Spleen (tissue), 11 donors: Measurements from ENCODE around the gene ADCY2. TPM values are rescaled to one million over a fixed set of nuclear protein-coding genes. Genes with fewer than 3 reads are reported as not detected.

ENCODE experiments used
- DNase-seq: peaks from one replicate; pipeline ENCODE4 v3.0.0-alpha.2; 2020
- H3K27ac ChIP-seq, 8 donors: fragments of 200-600 bp; sonication (generic) in 7 of 8; 1 replicate in 4 of 8; 2 replicates in 4 of 8; pipeline versions ENCODE4 v1.5.0 to v1.8.0; 2016 to 2021; ENCODE audit warnings: inconsistent platforms in 4 of 8, mild to moderate bottlenecking in 4 of 8, moderate library complexity in 1 of 8
- H3K27me3 ChIP-seq, 7 donors: fragments of 200-600 bp; sonication (generic) in 6 of 7; replicated peaks in 1 of 7; 1 replicate in 4 of 7; 2 replicates in 3 of 7; pipeline versions ENCODE4 v1.5.0 to v1.8.0; 2016 to 2021; ENCODE audit warnings: inconsistent platforms in 3 of 7, mild to moderate bottlenecking in 1 of 7
- H3K36me3 ChIP-seq, 6 donors: fragments of 200-600 bp; sonication (generic) in 5 of 6; 1 replicate in 4 of 6; 2 replicates in 2 of 6; pipeline versions ENCODE4 v1.5.0 to v1.8.0; 2016 to 2021; ENCODE audit warnings: inconsistent platforms in 2 of 6
- H3K4me1 ChIP-seq, 6 donors: fragments of 200-600 bp; sonication (generic) in 5 of 6; 1 replicate in 3 of 6; 2 replicates in 3 of 6; pipeline versions ENCODE4 v1.5.0 to v1.8.0; 2016 to 2021; ENCODE audit warnings: inconsistent platforms in 3 of 6
- H3K4me3 ChIP-seq, 8 donors: fragments of 200-600 bp; sonication (generic) in 7 of 8; 1 replicate in 4 of 8; 2 replicates in 4 of 8; pipeline versions ENCODE4 v1.5.0 to v1.8.0; 2016 to 2021; ENCODE audit warnings: inconsistent platforms in 4 of 8, mild to moderate bottlenecking in 4 of 8, moderate library complexity in 2 of 8
- H3K9me3 ChIP-seq, 8 donors: fragments of 200-600 bp; sonication (generic) in 7 of 8; 1 replicate in 4 of 8; 2 replicates in 4 of 8; pipeline versions ENCODE4 v1.5.0 to v1.8.0; 2016 to 2021; ENCODE audit warnings: inconsistent platforms in 4 of 8
- CTCF ChIP-seq, 11 experiments: fragments of 200-600 bp in 7 of 11; fragments of 450-650 bp in 4 of 11; sonication (generic) in 4 of 11; IDR thresholded peaks in 8 of 11; conservative IDR thresholded peaks in 3 of 11; 1 replicate in 7 of 11; 2 replicates in 4 of 11; pipeline versions ENCODE4 v1.4.0 to v1.8.0; 2016 to 2021; ENCODE audit warnings: antibody characterized with exemption in 11 of 11, inconsistent platforms in 4 of 11, mild to moderate bottlenecking in 1 of 11
- POLR2A ChIP-seq, 3 donors: fragments of 450-650 bp; IDR thresholded peaks; one replicate each; pipeline ENCODE4 v1.5.1; 2017; ENCODE audit warnings: antibody characterized with exemption in 3 of 3, mild to moderate bottlenecking in 1 of 3
- POLR2AphosphoS5 ChIP-seq, 3 donors: sonication (generic); formaldehyde crosslinking; IDR thresholded peaks; one replicate each; pipeline ENCODE4 v1.5.1; 2017; ENCODE audit warnings: antibody characterized with exemption in 3 of 3
- WGBS, 5 donors: extraction: QIAGEN DNeasy Blood & Tissue Kit in 3 of 5; methylation state at CpG; one replicate each; pipeline versions ENCODE4 v1.1.5 to v1.1.7; 2013 to 2018; 5-methylcytosine and 5-hydroxymethylcytosine counted together
- intact Hi-C: fragments of 100-400 bp; cut with DNase I; formaldehyde crosslinking; loops from one replicate; pipeline ENCODE4 v1.15.0; 2023; ENCODE audit warnings: low total_unique reads
- polyA plus RNA-seq, 3 donors: library from polyadenylated mRNA; stranded (reverse); fragments of 200-250 nt; gene quantifications; one replicate each; pipeline ENCODE4 v1.2.1, GENCODE V29; 2013
- total RNA-seq, 7 donors: library from RNA; depleted of rRNA in 3 of 7; stranded (reverse); fragments of >200 nt in 3 of 7; fragmentation: NEBNext Ultra II Directional in 4 of 7; extraction: Animal tissue kit (Norgen Biotek cat#: 25700) in 4 of 7; gene quantifications; one replicate each; pipeline versions ENCODE4 v1.1.0 to v1.2.1, GENCODE V29; 2016 to 2021
- donor health status: healthy with polysubstance abuse.
- donor health status: DM: no; HTN: no; CAD: no; lungs with moderate emphysema.
- donor health status: DM: no; HTN: no; CAD: no.
- donor health status: Bipolar disorder and iron deficiency.
- donor health status: healthy.
- donor health status: DM: no; HTN: no; CAD: no.
- donor health status: DM: yes; HTN: yes; CAD: no.

Gene ADCY2
- total and polyA plus RNA-seq, 10 donors: 0.02 to 1.5 (median 0.18) TPM

- intact Hi-C loops: no loop called here
- Histone ChIP-seq H3K9me3 (no peaks in the 10 kb centered on the region), H3K4me1 (no peaks in the 10 kb centered on the region), H3K27me3 (no peaks in the 10 kb centered on the region), H3K36me3 (no peaks in the 10 kb centered on the region), H3K4me3 (no peak overlapping the region), H3K27ac (no peak overlapping the region)
- WGBS, 5 donors: 80 to 88% (median 86%) methylated on average over 7 of the region's 7 CpGs
- no peak for DNase-seq
- TF ChIP-seq CTCF (IDR thresholded peaks at IDR 0.05 in 8 of 11, conservative IDR thresholded peaks at IDR 0.05 in 3 of 11) (no peak), POLR2AphosphoS5 (IDR thresholded peaks at IDR 0.05) (no peak), POLR2A (IDR thresholded peaks at IDR 0.05) (no peak)
Observed at GRCh38 chr5:7673658-7674057, 277.7 kb downstream of the ADCY2 start.

- no peaks in the 10 kb centered on the region for H3K27me3 ChIP-seq
- DNase-seq: no peak
- no peak overlapping the region for H3K4me3 ChIP-seq
- 67 to 80% (median 77%) methylated on average over 3 of the region's 3 CpGs for WGBS, 5 donors
- no peaks in the 10 kb centered on the region for H3K9me3 ChIP-seq
- H3K4me1 ChIP-seq: no peaks in the 10 kb centered on the region
- intact Hi-C loops: no loop called here
- H3K36me3 ChIP-seq: no peaks in the 10 kb centered on the region
- no peak overlapping the region for H3K27ac ChIP-seq
- no peak for TF ChIP-seq CTCF (IDR thresholded peaks at IDR 0.05 in 8 of 11, conservative IDR thresholded peaks at IDR 0.05 in 3 of 11)
- TF ChIP-seq POLR2AphosphoS5 (IDR thresholded peaks at IDR 0.05): no peak
- TF ChIP-seq POLR2A (IDR thresholded peaks at IDR 0.05): no peak
Observed at GRCh38 chr5:7676455-7676854, 280.5 kb downstream of the ADCY2 start.

DNA sequence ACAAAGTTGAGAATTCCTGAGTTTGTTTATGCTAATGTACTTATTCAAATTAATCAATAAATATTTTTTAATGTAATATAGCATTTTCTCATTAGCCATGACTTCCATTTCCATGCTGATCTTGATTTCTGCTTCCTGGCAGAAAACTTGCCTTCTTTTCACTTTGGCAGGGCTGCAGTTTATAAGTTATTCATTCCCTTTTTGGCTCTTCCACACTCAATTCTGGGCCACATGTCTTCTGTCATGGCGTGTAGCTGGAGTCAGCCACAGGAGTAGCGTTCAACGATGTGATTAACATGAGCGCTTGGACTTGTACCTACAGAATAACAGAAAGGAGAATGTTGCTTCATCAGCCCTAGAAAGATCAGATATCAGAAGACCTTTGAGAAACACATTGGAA lies 282.1 kb downstream of the ADCY2 start:
- Histone ChIP-seq H3K4me3 (no peak overlapping the region), H3K36me3 (no peaks in the 10 kb centered on the region), H3K9me3 (no peaks in the 10 kb centered on the region), H3K27me3 (no peaks in the 10 kb centered on the region), H3K27ac (no peak overlapping the region), H3K4me1 (no peaks in the 10 kb centered on the region)
- 82 to 95% (median 92%) methylated on average over 4 of the region's 4 CpGs for WGBS, 5 donors
- no peak for DNase-seq
- intact Hi-C loops: no loop called here
- TF ChIP-seq CTCF (IDR thresholded peaks at IDR 0.05 in 8 of 11, conservative IDR thresholded peaks at IDR 0.05 in 3 of 11) (no peak), POLR2A (IDR thresholded peaks at IDR 0.05) (no peak), POLR2AphosphoS5 (IDR thresholded peaks at IDR 0.05) (no peak)

DNA sequence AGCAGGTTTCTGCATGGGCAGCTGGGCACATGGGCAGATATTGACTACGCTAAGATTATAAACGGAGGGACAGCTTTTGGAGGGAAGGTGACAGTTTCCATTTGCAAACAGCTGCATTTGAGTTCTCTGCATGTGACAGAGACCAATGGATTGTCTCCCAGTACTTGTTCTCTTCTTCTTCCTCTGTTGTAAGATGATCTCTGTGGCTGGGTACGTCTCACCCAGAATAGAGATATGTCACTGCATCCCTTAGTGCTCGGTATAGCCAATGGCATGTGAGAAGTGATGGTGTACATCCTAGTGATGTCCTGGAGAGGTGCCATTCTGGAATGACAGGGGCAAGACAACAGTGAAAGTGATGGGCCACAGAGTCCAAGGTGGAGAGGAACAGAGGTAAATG lies 283.7 kb downstream of the ADCY2 start:
- Histone ChIP-seq H3K27me3 (no peaks in the 10 kb centered on the region), H3K27ac (no peak overlapping the region), H3K4me1 (no peaks in the 10 kb centered on the region), H3K36me3 (no peaks in the 10 kb centered on the region), H3K4me3 (no peak overlapping the region), H3K9me3 (no peaks in the 10 kb centered on the region)
- TF ChIP-seq CTCF (IDR thresholded peaks at IDR 0.05 in 8 of 11, conservative IDR thresholded peaks at IDR 0.05 in 3 of 11): no peak
- intact Hi-C loops: no loop called here
- no peak for DNase-seq
- WGBS, 5 donors: 76 to 86% (median 81%) methylated on average over 4 of the region's 4 CpGs
